Skeletal muscle tissue (tissue), 4 donors: ENCODE results near the gene TLL2. TPM values are rescaled to one million over a fixed set of nuclear protein-coding genes. Genes with fewer than 3 reads are reported as not detected.

Source experiments
- H3K27ac ChIP-seq: one replicate; pipeline ENCODE4 v1.7.0; 2013; ENCODE audit warnings: mild to moderate bottlenecking, low read depth, low read length, inconsistent platforms
- H3K27me3 ChIP-seq, 3 donors: one replicate each; pipeline ENCODE4 v1.7.0; 2013; ENCODE audit warnings: low read length in 3 of 3; ENCODE audit not compliant: control insufficient read depth in 3 of 3, insufficient read depth in 3 of 3
- H3K36me3 ChIP-seq, 3 donors: one replicate each; pipeline ENCODE4 v1.7.0; 2013; ENCODE audit warnings: low read length in 3 of 3; ENCODE audit not compliant: control insufficient read depth in 3 of 3, insufficient read depth in 3 of 3
- H3K4me1 ChIP-seq, 3 donors: one replicate each; pipeline ENCODE4 v1.7.0; 2013; ENCODE audit warnings: low read length in 3 of 3, mild to moderate bottlenecking in 3 of 3; ENCODE audit not compliant: control insufficient read depth in 3 of 3, insufficient read depth in 3 of 3
- H3K4me3 ChIP-seq, 3 donors: one replicate each; pipeline ENCODE4 v1.7.0; 2013; ENCODE audit warnings: low read length in 3 of 3
- H3K9ac ChIP-seq, 3 donors: one replicate each; pipeline ENCODE4 v1.7.0; 2013; ENCODE audit warnings: low read length in 3 of 3, mild to moderate bottlenecking in 3 of 3, moderate library complexity in 2 of 3, low read depth in 1 of 3
- H3K9me3 ChIP-seq, 3 donors: one replicate each; pipeline ENCODE4 v1.7.0; 2013; ENCODE audit warnings: low read length in 3 of 3; ENCODE audit not compliant: control insufficient read depth in 3 of 3
- total RNA-seq: library from RNA; depleted of rRNA; stranded (reverse); fragments of >200 nt; gene quantifications from one replicate; pipeline ENCODE4 v1.2.3, GENCODE V29; 2014
- donor health status: Osteomylitis.

The TLL2 gene
- total RNA-seq, 1 donor from 2014 or later = 0.52 TPM

- H3K27me3 ChIP-seq = peaks cover 0 to 3% (median 0%) of the 10 kb centered on the region in 3 donors
- no peak overlapping the region for H3K27ac ChIP-seq
- no peaks in the 10 kb centered on the region for H3K4me1 ChIP-seq
- H3K9me3 ChIP-seq = no peaks in the 10 kb centered on the region
- H3K36me3 ChIP-seq = no peaks in the 10 kb centered on the region
- no peak overlapping the region for H3K4me3 ChIP-seq
- no peak overlapping the region for H3K9ac ChIP-seq
Measured at GRCh38 chr10:96496281-96496925, 17.3 kb downstream of the TLL2 start.

GRCh38 chr10:96495544-96495943, 18.2 kb downstream of the TLL2 start:
- no peaks in the 10 kb centered on the region for H3K36me3 ChIP-seq
- H3K27ac ChIP-seq = no peak overlapping the region
- no peak overlapping the region for H3K4me3 ChIP-seq
- no peaks in the 10 kb centered on the region for H3K9me3 ChIP-seq
- no peaks in the 10 kb centered on the region for H3K4me1 ChIP-seq
- peaks cover 0 to 3% (median 0%) of the 10 kb centered on the region in 3 donors for H3K27me3 ChIP-seq
- no peak overlapping the region for H3K9ac ChIP-seq

GRCh38 chr10:96494694-96495093, 19.0 kb downstream of the TLL2 start:
- Histone ChIP-seq H3K9ac (no peak overlapping the region), H3K9me3 (no peaks in the 10 kb centered on the region), H3K36me3 (no peaks in the 10 kb centered on the region), H3K4me1 (no peaks in the 10 kb centered on the region), H3K27ac (no peak overlapping the region), H3K27me3 (peaks cover 0 to 3% (median 0%) of the 10 kb centered on the region in 3 donors), H3K4me3 (no peak overlapping the region)

- no peak overlapping the region for H3K4me3 ChIP-seq
- H3K9me3 ChIP-seq = no peaks in the 10 kb centered on the region
- H3K9ac ChIP-seq = no peak overlapping the region
- no peaks in the 10 kb centered on the region for H3K36me3 ChIP-seq
- H3K4me1 ChIP-seq = no peaks in the 10 kb centered on the region
- peaks cover 0 to 4% (median 0%) of the 10 kb centered on the region in 3 donors for H3K27me3 ChIP-seq
- no peak overlapping the region for H3K27ac ChIP-seq
Measured at GRCh38 chr10:96493871-96494525, 19.7 kb downstream of the TLL2 start.

- Histone ChIP-seq H3K27ac (no peak overlapping the region), H3K4me3 (no peak overlapping the region), H3K4me1 (no peaks in the 10 kb centered on the region), H3K27me3 (peaks cover 0 to 10% (median 0%) of the 10 kb centered on the region in 3 donors), H3K9me3 (no peaks in the 10 kb centered on the region), H3K36me3 (no peaks in the 10 kb centered on the region), H3K9ac (no peak overlapping the region)
Measured at GRCh38 chr10:96493254-96493653, 20.5 kb downstream of the TLL2 start.

- H3K27ac ChIP-seq = no peak overlapping the region
- no peaks in the 10 kb centered on the region for H3K9me3 ChIP-seq
- H3K27me3 ChIP-seq = peaks cover 0 to 20% (median 3%) of the 10 kb centered on the region in 3 donors
- no peak overlapping the region for H3K4me3 ChIP-seq
- H3K36me3 ChIP-seq = no peaks in the 10 kb centered on the region
- H3K4me1 ChIP-seq = no peaks in the 10 kb centered on the region
- no peak overlapping the region for H3K9ac ChIP-seq
Measured at GRCh38 chr10:96491303-96491702, 22.4 kb downstream of the TLL2 start.

GRCh38 chr10:96488161-96488935, 25.4 kb downstream of the TLL2 start:
- H3K9me3 ChIP-seq = no peaks in the 10 kb centered on the region
- no peaks in the 10 kb centered on the region for H3K36me3 ChIP-seq
- H3K27ac ChIP-seq = no peak overlapping the region
- no peak overlapping the region for H3K9ac ChIP-seq
- H3K4me3 ChIP-seq = no peak overlapping the region
- no peaks in the 10 kb centered on the region for H3K4me1 ChIP-seq
- peaks cover 0 to 25% (median 4%) of the 10 kb centered on the region in 3 donors for H3K27me3 ChIP-seq

GRCh38 chr10:96482815-96483588, 30.7 kb downstream of the TLL2 start:
- no peaks in the 10 kb centered on the region for H3K36me3 ChIP-seq
- no peaks in the 10 kb centered on the region for H3K4me1 ChIP-seq
- H3K27me3 ChIP-seq = peaks cover 0 to 21% (median 9%) of the 10 kb centered on the region in 3 donors
- H3K9me3 ChIP-seq = no peaks in the 10 kb centered on the region
- H3K27ac ChIP-seq = no peak overlapping the region
- H3K9ac ChIP-seq = no peak overlapping the region
- no peak overlapping the region for H3K4me3 ChIP-seq

GRCh38 chr10:96478355-96478754, 35.4 kb downstream of the TLL2 start:
- Histone ChIP-seq H3K9ac (no peak overlapping the region), H3K9me3 (no peaks in the 10 kb centered on the region), H3K27me3 (peaks cover 0 to 13% (median 8%) of the 10 kb centered on the region in 3 donors), H3K27ac (no peak overlapping the region), H3K4me1 (no peaks in the 10 kb centered on the region), H3K4me3 (no peak overlapping the region), H3K36me3 (no peaks in the 10 kb centered on the region)
